SJCRH30 (cell line): ENCODE measurements around the gene SYT7. TPM values are rescaled to one million over a fixed set of nuclear protein-coding genes. Genes with fewer than 3 reads are reported as not detected.
"Not testable (repeated sequence)": the region's sequence is repeated elsewhere in the genome, so short reads cannot be mapped to it uniquely, and the experiment has no call there.

ENCODE experiments used
- DNase-seq, 2 experiments: peaks; one replicate each; pipeline ENCODE4 v3.0.0-alpha.2; 2015 to 2020
- H3K27ac ChIP-seq: fragments of 250-450 bp; sonication (Bioruptor Pico); 2 replicates; pipeline ENCODE4 v1.5.1; 2020; ENCODE audit warnings: mild to moderate bottlenecking, moderate library complexity
- H3K27me3 ChIP-seq: fragments of 250-450 bp; sonication (Bioruptor Pico); 2 replicates; pipeline ENCODE4 v1.5.1; 2020; ENCODE audit warnings: mild to moderate bottlenecking, moderate library complexity
- H3K36me3 ChIP-seq: fragments of 250-450 bp; sonication (Bioruptor Pico); 2 replicates; pipeline ENCODE4 v1.5.1; 2020; ENCODE audit warnings: mild to moderate bottlenecking, moderate library complexity
- H3K4me1 ChIP-seq: fragments of 250-450 bp; sonication (Bioruptor Pico); 2 replicates; pipeline ENCODE4 v1.5.1; 2020; ENCODE audit warnings: mild to moderate bottlenecking, moderate library complexity
- H3K4me3 ChIP-seq: fragments of 250-450 bp; sonication (Bioruptor Pico); 2 replicates; pipeline ENCODE4 v1.5.1; 2020; ENCODE audit warnings: mild to moderate bottlenecking, moderate library complexity
- H3K9me3 ChIP-seq: fragments of 250-450 bp; sonication (Bioruptor Pico); replicated peaks from 2 replicates; pipeline ENCODE4 v1.5.1; 2020; ENCODE audit warnings: mild to moderate bottlenecking, moderate library complexity
- total RNA-seq: library from RNA; depleted of rRNA; stranded (reverse); fragments of >200 nt; shearing (Covaris generic); gene quantifications from 2 replicates; pipeline ENCODE4 v1.2.3, GENCODE V29; 2014

SYT7 gene
- total RNA-seq, 1 experiment from 2014 or later = 1.1 TPM

DNA sequence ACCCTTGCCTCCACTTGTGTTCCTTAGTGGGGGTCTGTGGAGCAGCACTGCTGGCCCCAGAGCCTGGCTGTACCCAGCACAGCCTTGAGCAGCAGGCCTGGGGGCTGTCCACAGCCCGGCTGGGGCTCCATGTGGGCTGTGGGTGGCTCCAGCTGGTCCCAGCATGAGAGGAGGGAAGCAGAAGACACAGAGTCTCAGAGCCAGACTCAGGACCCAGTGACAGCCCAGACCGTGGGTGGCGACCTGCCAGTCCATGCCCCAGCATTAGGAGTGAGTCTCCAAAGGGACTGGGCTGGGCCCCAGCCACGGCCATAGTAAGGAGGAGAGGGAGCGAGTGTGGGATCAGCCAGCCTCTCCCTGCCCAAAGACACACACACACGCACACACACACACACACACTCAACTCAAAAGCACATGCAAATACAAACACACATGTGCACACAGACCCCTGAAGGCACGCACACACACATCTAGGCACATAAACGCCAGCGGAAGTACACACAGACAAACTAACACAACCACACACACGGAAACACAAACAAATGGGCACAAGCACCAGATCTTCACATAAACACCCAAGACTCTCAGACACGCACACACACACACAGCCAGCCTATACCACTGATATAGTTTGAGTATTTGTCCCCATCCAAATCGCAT is 89.0 kb downstream of the SYT7 start:
- no peaks in the 10 kb centered on the region for H3K27me3 ChIP-seq
- no peak overlapping the region for H3K4me3 ChIP-seq
- no peak overlapping the region for H3K27ac ChIP-seq
- H3K36me3 ChIP-seq = no peaks in the 10 kb centered on the region
- DNase-seq = no peak
- H3K9me3 ChIP-seq = no peaks in the 10 kb centered on the region
- H3K4me1 ChIP-seq = peaks cover 45% of the 10 kb centered on the region

DNA sequence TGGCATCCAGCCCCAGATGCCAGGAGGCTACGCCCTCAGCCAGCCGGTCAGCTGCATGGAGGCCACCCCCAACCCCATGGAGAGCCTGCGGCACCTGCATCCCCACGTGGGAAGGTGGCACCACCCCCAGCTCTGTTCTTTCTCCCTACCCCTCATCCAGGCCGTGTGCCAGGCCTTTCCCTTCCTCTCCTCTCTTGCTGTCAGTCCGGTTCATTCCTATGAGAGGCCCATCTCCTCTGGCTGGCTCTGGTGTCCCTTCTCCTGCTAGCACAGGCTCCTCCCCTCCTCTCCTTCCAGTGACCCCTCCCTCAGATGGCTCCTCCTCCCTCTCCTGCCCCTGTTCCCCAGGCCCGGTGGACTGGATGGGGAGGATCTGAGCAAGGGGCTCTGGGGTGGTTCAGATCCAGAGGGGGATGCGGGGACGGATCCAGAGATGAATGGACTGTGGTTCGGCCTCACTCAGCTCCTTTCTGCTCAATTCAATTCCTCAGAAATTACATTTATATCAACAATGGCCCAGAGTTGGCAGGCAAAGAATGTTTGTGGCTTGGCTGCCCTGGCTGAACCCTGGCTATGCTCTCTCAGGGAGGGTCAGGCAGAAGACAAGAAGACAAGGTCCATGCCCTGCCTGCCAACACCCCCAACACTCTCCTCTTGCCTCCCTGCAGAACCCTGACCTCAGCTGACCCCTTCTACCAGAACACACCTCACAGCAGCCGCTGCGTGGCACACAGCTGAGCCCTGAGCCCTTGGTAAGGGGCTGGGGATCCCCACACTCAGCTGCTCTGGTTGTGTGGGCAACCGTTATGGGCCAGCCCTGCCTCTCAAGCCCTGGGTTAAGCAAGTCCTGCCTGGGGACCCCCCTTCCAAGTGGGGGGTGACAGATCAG is 90.8 kb downstream of the SYT7 start:
- H3K4me3 ChIP-seq = no peak overlapping the region
- no peaks in the 10 kb centered on the region for H3K36me3 ChIP-seq
- H3K9me3 ChIP-seq = no peaks in the 10 kb centered on the region
- H3K4me1 ChIP-seq = peaks cover 36% of the 10 kb centered on the region
- H3K27me3 ChIP-seq = no peaks in the 10 kb centered on the region
- DNase-seq = peak; percentile 58 to 75
- no peak overlapping the region for H3K27ac ChIP-seq

DNA sequence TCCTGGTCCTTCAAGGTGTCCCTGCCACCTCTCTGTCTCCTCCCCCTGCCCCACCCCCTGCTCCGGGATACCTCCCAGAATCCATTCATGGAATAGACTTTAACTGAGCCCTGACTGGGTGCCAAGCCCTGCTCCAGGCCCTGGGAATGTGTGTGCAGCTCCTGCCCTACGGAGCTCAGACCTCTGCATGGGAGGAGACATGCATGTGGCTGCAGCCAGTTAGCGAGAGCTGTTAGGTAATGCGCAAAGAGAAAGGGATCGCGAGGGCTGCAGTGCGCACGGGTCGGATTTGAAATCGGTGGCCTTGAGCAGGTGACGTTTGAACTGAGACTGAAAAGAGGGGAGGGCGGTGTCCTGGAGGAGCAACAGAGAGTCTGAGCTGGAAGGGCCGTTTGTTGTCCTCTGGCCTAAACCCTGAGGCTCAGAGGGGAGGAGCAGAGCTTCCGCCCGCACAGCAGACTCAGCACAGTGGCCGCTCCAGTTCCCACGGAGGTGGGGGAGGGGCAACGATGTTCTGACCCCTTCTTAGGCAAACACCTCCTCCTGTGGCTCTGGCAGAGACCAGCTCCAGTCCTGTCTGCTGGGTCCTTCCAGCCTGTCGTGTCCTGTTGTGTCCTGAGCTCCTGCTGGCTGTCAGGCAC is 92.1 kb downstream of the SYT7 start:
- H3K27ac ChIP-seq = no peak overlapping the region
- DNase-seq = peak; percentile 70 to 75
- peaks cover 23% of the 10 kb centered on the region for H3K4me1 ChIP-seq
- no peaks in the 10 kb centered on the region for H3K9me3 ChIP-seq
- H3K36me3 ChIP-seq = no peaks in the 10 kb centered on the region
- no peaks in the 10 kb centered on the region for H3K27me3 ChIP-seq
- H3K4me3 ChIP-seq = peak overlapping the region; percentile 14

DNA sequence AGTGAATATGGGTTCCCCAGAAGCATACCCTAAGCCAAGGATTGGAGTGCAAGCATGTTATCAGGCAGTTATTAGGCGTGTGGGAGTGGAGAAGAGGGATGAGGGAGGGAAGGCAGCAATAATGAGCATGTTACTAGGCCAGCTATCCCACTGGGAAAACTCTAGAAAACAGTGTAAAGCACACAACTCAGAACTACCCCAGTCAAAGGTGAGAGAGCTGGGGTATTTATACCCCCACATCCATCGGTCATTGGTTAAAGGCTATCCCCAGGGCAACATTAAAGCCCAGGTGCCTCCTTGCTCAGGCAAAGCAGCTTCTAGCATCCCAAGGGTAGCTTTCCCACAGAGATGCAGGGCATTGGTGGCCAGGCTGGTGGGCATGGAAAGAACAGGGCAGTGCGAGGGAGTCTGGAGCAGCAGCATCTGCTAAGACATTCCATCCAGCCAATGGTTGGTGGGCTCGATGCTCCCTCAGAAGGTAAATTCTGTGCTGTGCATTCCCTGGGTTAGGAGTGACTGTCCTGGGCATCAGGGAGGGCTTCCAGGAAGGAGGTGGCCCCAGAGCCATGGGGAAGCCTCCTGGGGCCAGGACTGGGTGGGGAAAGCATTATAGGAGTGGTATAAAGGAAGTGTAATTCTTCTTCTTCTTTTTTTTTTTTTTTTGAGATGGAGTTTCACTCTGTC is 93.4 kb downstream of the SYT7 start:
- no peak overlapping the region for H3K4me3 ChIP-seq

DNA sequence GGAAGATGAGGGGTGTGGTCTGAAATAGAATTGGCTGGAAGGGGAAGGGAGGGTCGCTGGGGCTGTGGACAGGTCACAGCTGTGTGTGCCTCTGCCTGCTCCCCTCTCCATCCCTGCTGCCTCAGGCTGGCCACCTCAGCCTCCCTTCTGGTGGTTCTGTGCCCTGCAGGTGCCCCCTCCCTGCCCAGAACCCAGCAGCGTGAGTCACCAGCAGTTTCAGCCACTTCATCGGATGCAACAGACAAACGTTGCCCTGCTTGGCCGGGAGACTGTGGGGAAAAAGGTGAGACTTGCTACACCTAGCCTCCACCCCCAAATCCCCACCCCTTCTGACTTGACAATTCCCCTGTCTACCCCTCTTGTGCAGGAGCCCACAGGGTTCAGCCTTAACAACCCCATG is 94.1 kb downstream of the SYT7 start:
- no peak for DNase-seq
- Histone ChIP-seq H3K4me3 (no peak overlapping the region), H3K4me1 (peaks cover 24% of the 10 kb centered on the region), H3K27me3 (no peaks in the 10 kb centered on the region), H3K27ac (no peak overlapping the region), H3K36me3 (no peaks in the 10 kb centered on the region), H3K9me3 (no peaks in the 10 kb centered on the region)

More for the DNA sequence above, 93.4 kb downstream of the SYT7 start:
- Histone ChIP-seq H3K27ac (no peak overlapping the region), H3K4me1 (peaks cover 22% of the 10 kb centered on the region), H3K36me3 (no peaks in the 10 kb centered on the region), H3K9me3 (no peaks in the 10 kb centered on the region), H3K27me3 (no peaks in the 10 kb centered on the region)
- no peak for DNase-seq

DNA sequence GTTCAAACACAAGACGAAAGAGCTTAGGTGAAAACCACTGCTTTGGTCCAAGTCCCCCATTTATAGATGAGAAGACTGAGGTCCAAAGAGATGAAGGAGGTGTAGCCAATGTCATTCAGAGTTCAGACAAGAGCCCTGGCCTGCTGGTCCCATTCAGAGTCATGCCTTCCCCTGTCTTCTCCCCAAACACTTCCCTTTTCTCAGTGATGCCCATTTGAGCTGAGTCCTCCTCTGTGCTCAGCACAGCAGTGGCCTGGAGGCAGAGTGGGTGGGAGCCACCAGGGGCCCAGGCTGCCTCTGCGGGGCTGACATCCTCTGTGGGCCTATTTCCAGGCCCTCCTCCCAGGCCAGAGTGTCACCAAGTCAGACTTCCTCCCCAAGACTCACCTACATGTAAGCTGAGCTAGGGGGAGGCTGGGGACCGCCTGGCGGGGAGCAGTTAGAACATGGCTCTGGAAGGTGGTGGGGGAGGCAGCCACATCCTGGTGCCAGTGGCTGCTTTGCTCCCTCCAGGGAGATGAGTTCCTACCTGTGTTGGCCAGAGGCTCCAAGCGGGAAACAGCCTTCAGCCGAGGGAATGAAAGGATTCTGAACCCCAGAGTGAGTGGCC is 94.8 kb downstream of the SYT7 start:
- H3K27ac ChIP-seq = no peak overlapping the region
- no peaks in the 10 kb centered on the region for H3K27me3 ChIP-seq
- H3K9me3 ChIP-seq = no peaks in the 10 kb centered on the region
- no peak overlapping the region for H3K4me3 ChIP-seq
- no peaks in the 10 kb centered on the region for H3K36me3 ChIP-seq
- DNase-seq = no peak
- peaks cover 31% of the 10 kb centered on the region for H3K4me1 ChIP-seq

DNA sequence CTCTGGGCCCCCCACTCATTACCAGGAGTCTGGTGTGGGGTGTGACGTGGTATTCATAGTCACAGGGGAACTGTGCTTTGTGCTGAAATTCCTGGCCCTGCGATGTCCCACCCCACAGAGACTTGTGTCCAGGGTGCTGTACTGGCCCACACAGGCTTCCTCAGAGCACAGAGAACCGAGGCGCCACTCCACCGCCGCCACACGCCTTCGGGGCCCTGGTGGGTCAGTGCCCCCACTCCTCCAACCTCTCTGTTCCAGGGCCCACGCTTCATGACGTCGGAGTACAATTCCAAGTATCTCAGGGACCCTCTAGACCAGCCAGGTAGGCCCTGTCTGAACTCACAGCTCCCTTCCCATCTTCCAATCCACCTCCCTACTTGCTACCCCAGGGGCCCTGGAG is 95.8 kb downstream of the SYT7 start:
- peaks cover 23% of the 10 kb centered on the region for H3K4me1 ChIP-seq
- H3K36me3 ChIP-seq = no peaks in the 10 kb centered on the region
- no peak overlapping the region for H3K4me3 ChIP-seq
- H3K27me3 ChIP-seq = no peaks in the 10 kb centered on the region
- no peak overlapping the region for H3K27ac ChIP-seq
- H3K9me3 ChIP-seq = no peaks in the 10 kb centered on the region
- DNase-seq = no peak

DNA sequence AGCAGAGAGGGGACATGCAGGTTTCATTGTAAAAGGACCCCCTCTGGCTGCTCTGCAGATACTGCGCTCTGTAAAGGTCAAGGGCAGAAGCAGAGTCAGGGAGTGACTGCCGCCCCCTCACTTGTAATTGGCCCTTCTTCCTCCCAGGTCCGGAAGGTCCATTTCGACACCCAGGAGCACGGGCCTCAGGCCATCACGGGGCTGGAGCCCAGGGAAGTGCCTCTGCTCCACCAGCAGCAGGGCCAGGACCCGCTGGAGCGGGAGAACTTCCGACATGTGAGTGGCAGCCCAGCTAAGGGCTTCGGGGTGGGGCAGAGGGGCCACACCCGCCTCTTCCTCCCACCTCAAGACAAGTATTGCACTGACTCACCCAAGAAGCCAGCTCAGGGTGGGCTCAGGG is 96.3 kb downstream of the SYT7 start:
- Histone ChIP-seq H3K36me3 (no peaks in the 10 kb centered on the region), H3K27ac (no peak overlapping the region), H3K9me3 (no peaks in the 10 kb centered on the region), H3K27me3 (no peaks in the 10 kb centered on the region), H3K4me3 (no peak overlapping the region), H3K4me1 (peaks cover 17% of the 10 kb centered on the region)
- no peak for DNase-seq

DNA sequence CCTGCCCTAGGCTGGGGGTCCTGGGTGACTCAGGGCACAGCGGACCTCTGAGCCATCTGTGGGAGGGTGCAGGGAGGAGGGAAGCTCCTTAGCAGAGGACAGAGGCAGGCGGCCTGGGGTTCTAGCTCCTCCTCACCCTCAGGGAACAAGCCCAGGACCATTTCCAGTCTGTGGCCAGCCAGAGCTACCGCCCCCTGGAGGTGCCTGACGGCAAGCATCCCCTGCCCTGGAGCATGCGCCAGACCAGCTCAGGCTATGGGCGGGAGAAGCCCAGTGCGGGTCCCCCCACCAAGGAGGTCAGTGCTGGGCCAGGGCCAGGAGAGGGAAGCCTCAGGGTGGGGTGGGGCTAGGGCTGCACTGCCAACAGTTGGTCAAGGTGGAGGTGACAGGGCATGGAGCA is 98.4 kb downstream of the SYT7 start:
- Histone ChIP-seq H3K9me3 (no peaks in the 10 kb centered on the region), H3K4me1 (peaks cover 16% of the 10 kb centered on the region), H3K27me3 (no peaks in the 10 kb centered on the region), H3K36me3 (no peaks in the 10 kb centered on the region), H3K27ac (no peak overlapping the region), H3K4me3 (no peak overlapping the region)
- DNase-seq = peak; percentile 47 to 50

DNA sequence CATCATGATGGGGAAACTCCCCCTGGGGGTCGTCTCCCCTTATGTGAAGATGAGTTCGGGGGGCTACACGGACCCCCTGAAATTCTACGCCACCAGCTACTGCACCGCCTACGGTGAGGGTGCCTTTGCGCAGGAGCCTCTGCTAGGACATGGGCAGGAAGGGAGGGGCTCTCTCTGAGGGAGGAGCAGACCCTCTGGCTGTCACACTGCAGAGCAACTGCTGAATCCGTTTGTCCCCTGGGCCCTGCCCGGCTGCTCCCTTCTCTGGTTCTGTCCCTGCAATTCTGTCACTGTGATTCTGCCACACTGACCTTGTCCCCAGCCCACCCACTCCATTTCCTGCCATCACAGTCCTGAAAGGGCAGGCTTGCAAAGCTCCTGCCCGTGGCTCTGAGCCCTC is 99.1 kb downstream of the SYT7 start:
- H3K27me3 ChIP-seq = no peaks in the 10 kb centered on the region
- DNase-seq = no peak
- H3K4me3 ChIP-seq = no peak overlapping the region
- H3K36me3 ChIP-seq = no peaks in the 10 kb centered on the region
- H3K27ac ChIP-seq = no peak overlapping the region
- peaks cover 16% of the 10 kb centered on the region for H3K4me1 ChIP-seq
- no peaks in the 10 kb centered on the region for H3K9me3 ChIP-seq

DNA sequence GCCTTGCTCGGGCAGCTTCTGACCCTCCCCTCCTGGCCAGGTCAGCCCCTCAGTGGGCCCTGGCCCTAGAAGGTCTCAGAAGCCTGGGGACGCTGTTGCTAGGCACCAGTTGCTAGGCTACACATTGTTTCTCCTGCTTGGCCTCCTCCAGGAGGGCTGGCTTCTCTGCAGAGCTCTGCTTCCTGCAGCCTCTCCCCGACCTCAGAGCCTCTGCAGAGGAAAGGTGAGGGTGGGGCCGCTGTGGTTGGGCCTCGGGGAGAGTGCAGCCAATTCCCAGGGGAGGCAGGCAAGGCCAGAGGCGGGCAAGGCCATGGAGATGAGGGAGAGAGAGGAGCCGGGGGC is 99.9 kb downstream of the SYT7 start:
- H3K27me3 ChIP-seq = no peaks in the 10 kb centered on the region
- H3K4me1 ChIP-seq = peaks cover 16% of the 10 kb centered on the region
- H3K4me3 ChIP-seq = no peak overlapping the region
- no peak overlapping the region for H3K27ac ChIP-seq
- no peaks in the 10 kb centered on the region for H3K9me3 ChIP-seq
- H3K36me3 ChIP-seq = no peaks in the 10 kb centered on the region
- peak; percentile 56 to 64 for DNase-seq

DNA sequence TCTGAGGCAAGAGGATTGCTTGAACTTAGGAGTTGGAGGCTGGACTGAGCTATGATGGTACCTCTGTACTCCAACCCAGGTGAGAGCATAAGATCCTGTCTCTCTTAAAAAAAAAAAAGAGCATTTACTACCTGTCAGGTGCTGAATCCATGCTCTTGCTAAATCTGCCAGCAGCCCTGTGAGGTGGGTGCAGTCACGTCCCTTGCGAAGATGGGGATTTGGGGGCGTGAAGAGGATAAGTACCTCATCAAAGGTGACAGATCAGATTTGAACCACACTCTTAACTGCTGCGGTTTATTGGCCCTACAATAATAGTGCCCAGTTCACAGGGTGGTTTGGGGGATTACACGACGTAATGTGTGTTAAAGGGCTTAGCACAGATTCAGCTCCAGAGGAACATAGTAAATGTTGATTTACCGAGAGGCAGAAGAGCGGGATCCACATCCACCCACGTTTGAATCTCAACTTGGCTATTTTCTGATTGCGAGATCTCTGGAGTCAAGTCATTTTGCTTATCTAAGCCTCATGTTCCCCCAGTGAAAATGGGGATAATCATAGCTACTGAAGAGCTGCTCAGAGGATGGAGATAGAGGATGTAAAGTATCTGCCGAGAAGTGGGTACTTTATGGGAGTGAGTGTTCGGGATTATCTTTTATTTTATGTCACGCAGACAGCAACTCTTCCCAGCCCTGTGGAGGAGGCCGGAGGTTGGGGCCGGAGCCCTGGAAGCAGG is 100.4 kb downstream of the SYT7 start:
- DNase-seq = no peak
- H3K4me1 ChIP-seq = peaks cover 16% of the 10 kb centered on the region
- no peaks in the 10 kb centered on the region for H3K36me3 ChIP-seq
- H3K27me3 ChIP-seq = no peaks in the 10 kb centered on the region
- H3K9me3 ChIP-seq = no peaks in the 10 kb centered on the region
- H3K4me3 ChIP-seq = no peak overlapping the region
- no peak overlapping the region for H3K27ac ChIP-seq

DNA sequence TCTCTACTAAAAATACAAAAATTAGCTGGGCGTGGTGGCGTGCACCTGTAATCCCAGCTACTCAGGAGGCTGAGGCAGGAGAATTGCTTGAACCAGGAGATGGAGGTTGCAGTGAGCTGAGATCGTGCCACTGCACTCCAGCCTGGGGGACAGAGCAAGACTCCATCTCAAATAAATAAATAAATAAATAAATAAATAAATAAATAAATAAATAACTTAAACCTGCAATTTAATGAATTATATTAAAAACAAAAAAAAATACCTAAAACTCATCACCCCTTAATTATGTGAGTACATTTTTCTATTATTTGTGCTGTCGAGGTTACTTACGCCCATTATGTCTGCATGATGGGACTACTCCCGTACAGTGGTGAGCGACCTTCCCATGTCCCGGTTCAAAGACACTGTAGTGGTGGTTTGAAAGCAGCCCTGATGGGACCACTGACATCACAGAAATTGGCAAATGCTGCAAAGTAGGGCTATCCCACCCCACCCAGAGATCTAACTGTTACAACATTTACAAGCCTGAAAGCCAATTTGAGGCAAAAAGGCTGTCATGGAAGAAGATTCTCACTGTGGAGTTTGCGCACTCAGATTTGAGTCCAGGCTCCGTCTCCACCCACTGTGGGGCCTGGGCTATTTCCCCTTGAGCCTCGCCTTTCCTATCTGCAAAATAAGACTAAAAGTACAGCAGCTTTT is 101.4 kb downstream of the SYT7 start:
- peaks cover 16% of the 10 kb centered on the region for H3K4me1 ChIP-seq
- H3K9me3 ChIP-seq, H3K36me3 ChIP-seq, H3K27ac ChIP-seq, H3K4me3 ChIP-seq, DNase-seq, H3K27me3 ChIP-seq: not testable (repeated sequence)
